AG04449 (cell line): ENCODE data around the gene AMER3.

Experiments
- CTCF ChIA-PET: fragments of 350-600 bp; formaldehyde crosslinking; extraction: SDS; loops from one replicate; lab custom pipeline; 2021; ENCODE audit warnings: antibody characterized with exemption; lab: Yijun Ruan, JAX
- POLR2A ChIA-PET: fragments of 400-600, 350-600 bp; formaldehyde crosslinking; extraction: SDS; loops from one replicate; lab custom pipeline; 2020; ENCODE audit warnings: antibody characterized with exemption, inconsistent platforms; lab: Yijun Ruan, JAX
- DNase-seq: peaks from one replicate; pipeline ENCODE4 v3.0.0-alpha.2; 2010; ENCODE audit warnings: low read depth, low spot score
- H3K4me3 ChIP-seq: 2 replicates; pipeline ENCODE4 v1.5.1; 2011; ENCODE audit warnings: low read depth, mild to moderate bottlenecking, control low read depth, low read length
- CTCF ChIP-seq: IDR thresholded peaks from one replicate; pipeline ENCODE4 v1.5.1; 2011; ENCODE audit warnings: mild to moderate bottlenecking, moderate library complexity, low read length, control low read depth, inconsistent platforms; ENCODE audit not compliant: insufficient read depth; ENCODE audit errors: missing control alignments

AMER3 gene

GRCh38 chr2:130790312-130790711 is 35.0 kb downstream of the AMER3 start:
- POLR2A ChIA-PET, result no interaction called here
- TF ChIP-seq CTCF, result no peak
- H3K4me3 ChIP-seq, result no peak overlapping the region
- CTCF ChIA-PET, result no interaction called here
- no peak for DNase-seq

- ChIA-PET CTCF (no interaction called here), POLR2A (interaction anchor here (0.5 kb wide), 1 partner anchor 30 kb away, joined by 3 read pairs; no protein-coding TSS in a partner anchor)
- no peak for DNase-seq
- no peak overlapping the region for H3K4me3 ChIP-seq
- TF ChIP-seq CTCF, result no peak
These were observed 35.7 kb downstream of the AMER3 start for GRCh38 chr2:130790804-130791616.

GRCh38 chr2:130791617-130791939 is 36.2 kb downstream of the AMER3 start:
- DNase-seq, result no peak
- ChIA-PET POLR2A (no interaction called here), CTCF (no interaction called here)
- no peak for TF ChIP-seq CTCF
- H3K4me3 ChIP-seq, result no peak overlapping the region

- H3K4me3 ChIP-seq, result no peak overlapping the region
- TF ChIP-seq CTCF, result no peak
- ChIA-PET POLR2A (no interaction called here), CTCF (interaction anchor here (0.9 to 11.1 kb wide), 4 partner anchors 71 to 127 kb away, joined by 3 to 253 read pairs (median 27); no protein-coding TSS in a partner anchor)
- no peak for DNase-seq
These were observed 40.1 kb downstream of the AMER3 start for GRCh38 chr2:130795431-130795830.

- POLR2A ChIA-PET, result no interaction called here
- no peak for TF ChIP-seq CTCF
These were observed 41.0 kb downstream of the AMER3 start for GRCh38 chr2:130796290-130796689.

More at GRCh38 chr2:130796290-130796689, 41.0 kb downstream of the AMER3 start:
- H3K4me3 ChIP-seq, result no peak overlapping the region
- CTCF ChIA-PET, result interaction anchor here (1.0 to 11.1 kb wide), 6 partner anchors 77 to 169 kb away, joined by 3 to 253 read pairs (median 7); no protein-coding TSS in a partner anchor
- DNase-seq, result no peak
